NCI-H2107 (cell line): ENCODE results near the gene COMMD9.

ENCODE experiments used
- DNase-seq: peaks from one replicate; lab custom pipeline; 2025; lab: John Stamatoyannopoulos, UW

The COMMD9 gene

DNA sequence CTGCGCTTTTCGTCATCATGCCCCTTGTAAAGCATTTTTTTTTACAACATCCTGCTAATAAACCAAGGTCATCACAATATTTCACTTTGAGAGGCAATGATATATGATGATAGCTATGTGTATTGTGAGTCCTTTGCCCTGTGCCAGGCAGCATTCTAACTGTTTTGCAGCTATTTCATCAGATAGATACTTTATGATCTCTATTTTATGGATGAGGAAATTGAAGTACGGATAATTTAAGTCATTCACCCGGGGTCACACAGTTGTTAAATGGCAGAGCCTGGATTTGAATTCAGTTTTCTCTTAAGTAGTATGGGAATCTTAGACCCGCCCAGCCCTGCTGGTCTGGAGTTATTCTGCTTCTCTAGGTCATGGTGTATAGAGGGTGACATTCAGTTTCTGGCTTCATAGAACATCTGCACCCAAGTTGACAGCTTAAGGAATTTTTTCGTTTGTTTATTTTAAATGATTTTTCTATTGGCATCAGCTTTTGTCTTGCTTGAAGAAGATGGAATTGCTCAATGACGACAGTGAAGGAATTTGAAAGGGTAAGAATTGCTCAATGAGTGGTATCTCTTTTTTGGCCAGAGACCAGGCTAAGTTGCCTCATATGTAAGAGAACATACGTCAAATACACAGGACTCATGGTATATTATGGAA, 7.8 kb upstream of the COMMD9 start:
- no peak for DNase-seq

GRCh38 chr11:36295926-36296325, 6.7 kb upstream of the COMMD9 start, which contains the start of gene PRR5L:
TSS of gene PRR5L (plus strand) at chr11:36296288. CDS start at chr11:36401122, 104,834 bp downstream.
- no peak for DNase-seq

DNA sequence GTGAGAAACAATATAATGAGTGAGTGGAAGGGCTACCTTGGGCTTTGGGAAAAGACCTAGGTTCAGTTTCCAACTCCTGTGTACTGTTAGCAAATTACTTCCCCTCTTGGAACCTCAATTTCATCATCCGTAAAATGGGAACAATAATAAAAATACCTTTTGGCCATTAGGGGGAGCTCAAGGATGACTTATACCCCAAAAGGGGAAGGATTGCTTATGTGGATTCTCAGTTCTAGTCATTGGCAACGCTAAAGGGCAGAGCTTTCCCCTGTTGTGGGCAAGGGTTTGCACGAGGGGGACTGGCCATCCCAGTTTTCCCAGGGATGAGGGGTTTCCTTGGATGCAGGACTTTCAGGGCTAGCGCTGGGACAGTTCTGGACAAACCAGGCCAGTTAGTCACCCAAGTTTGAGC, 3.1 kb upstream of the COMMD9 start:
- DNase-seq: no peak

DNA sequence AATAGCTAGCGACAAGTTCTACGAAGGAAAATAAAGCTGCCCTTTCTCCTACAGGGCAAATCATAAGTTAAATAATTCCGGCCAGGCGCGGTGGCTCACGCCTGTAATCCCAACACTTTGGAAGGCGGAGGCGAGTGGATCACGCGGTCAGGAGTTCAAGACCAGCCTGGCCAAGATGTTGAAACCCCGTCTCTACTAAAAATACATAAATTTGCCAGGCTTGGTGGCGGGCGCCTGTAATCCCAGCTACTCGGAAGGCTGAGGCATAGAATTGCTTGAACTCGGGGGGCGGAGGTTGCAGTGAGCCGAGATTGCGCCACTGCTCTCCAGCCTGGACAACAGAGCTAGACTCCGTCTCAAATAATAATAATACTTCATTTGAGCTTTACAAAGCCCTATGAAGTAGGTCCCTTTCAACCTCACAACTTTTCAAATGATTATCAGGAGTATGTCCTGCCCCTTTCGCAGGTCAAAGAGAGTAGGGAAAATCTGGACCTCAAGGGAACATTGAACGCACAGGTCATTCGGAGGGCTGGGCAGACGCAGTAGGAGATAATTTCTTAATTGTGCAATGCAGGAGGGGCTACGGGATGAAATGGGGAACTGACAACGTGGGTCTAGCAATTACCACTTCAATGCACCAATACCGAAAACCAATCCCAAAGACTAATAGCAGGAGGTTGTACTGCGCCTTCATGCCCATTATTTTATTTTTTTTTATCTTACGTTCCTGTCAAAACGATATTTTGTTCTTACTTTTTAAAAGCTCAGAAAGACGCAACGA, 590 bp downstream of the COMMD9 start:
- DNase-seq: no peak

GRCh38 chr11:36282926-36283325, 6.3 kb downstream of the COMMD9 start:
- DNase-seq: no peak

DNA sequence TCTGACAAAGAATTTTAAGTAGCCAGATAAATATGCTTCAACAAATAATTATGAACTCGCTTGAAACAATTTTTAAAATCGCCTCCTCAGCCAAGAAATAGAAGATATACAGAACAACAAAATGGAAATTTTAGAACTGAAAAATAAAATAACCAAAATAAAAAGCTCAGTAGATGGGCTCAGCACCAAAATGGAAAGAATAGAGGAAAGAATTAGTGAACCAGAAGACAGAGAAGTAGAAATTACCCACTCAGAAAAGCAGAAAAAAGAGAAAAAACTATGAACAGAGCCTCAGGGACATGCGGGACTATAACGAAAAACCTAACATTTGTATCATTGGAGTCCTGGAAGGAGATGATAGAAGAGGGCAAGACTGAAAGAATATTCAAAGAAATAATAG, 7.4 kb downstream of the COMMD9 start:
- no peak for DNase-seq

- no peak for DNase-seq
Measured at GRCh38 chr11:36280531-36280930, 8.7 kb downstream of the COMMD9 start.

DNA sequence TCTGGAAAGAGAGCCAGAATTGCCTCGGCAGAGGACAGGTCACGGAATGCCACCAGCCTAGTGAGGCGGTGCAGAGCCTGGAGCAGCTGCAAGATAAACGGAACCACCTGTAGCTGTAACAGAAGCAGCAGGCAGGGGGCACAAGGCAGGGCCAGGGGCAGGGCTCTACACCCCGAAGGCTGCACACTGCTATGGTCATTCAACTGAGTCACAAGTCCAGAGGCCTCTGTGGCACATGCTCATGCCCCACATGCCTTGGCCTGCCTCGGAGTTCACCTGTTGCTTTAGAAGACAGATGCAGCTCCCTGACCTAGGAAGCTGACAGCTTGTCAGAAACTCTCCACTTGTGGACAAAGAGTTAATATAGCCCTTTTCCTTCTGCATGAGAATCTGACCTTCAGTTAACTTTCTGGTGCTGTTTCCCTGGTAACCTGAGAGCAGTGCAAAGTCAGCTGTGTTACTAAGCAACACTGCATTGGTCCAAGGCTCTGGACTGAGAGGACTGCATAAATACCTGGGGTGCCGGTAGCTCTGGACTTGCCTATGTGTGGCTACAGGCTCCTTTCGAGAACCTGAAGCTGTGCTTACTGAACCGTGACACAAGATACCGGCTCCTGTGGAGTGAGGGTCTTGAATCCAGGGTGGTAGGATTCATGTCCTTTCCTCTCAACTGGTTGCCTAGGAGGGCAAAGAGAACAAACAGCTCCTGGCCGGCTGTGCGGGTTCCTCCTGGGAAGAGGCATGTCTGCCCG, 10.5 kb downstream of the COMMD9 start:
- no peak for DNase-seq

- DNase-seq: no peak
Measured at GRCh38 chr11:36274414-36274813, 14.8 kb downstream of the COMMD9 start.

DNA sequence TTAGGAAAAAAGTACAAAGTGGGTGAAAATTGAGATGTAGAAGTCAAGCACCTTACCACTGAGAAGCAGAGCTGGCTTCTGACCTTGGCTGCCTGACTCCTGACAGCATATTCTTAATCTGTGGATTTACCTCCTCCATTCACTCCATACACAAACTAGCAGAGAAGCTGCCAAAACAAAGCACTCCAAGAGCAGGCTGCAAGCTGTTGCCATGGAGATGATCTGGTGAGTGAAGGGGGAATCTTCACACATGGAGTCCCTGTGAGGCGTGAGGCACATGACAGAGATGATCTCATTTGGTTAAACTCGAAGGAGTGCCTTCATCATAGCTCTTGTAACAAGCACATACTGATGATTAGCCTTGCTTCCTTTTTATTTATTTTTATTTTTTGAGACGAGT, 16.1 kb downstream of the COMMD9 start:
- DNase-seq: no peak

DNA sequence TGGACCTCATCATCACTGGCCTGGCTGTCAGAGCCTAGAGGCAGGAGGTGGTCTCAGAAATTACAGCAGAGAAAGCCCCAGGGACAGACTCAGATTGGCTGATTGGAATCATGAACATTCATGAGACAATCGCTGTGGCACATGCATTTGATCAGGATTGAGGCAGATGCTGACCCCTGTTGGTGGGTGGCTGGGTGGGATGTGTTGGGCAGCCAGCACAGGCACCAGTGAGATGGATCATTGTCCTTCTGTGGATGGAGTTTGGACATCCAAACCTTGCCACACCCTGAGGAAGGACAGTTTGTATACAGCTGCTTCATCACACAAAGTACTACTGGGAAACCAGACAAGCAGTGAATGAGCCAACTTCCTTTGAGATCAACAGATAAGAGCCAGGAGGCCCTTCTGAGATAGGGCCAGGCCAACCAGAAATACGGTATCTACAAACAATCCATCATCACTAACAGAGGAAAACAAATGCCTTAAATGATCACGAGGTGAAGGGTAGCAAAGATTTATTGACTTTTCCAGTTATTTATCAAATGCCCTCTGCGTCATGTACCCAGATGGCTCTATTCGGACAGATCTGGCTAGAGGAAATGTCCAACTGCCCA, 17.3 kb downstream of the COMMD9 start:
- no peak for DNase-seq

DNA sequence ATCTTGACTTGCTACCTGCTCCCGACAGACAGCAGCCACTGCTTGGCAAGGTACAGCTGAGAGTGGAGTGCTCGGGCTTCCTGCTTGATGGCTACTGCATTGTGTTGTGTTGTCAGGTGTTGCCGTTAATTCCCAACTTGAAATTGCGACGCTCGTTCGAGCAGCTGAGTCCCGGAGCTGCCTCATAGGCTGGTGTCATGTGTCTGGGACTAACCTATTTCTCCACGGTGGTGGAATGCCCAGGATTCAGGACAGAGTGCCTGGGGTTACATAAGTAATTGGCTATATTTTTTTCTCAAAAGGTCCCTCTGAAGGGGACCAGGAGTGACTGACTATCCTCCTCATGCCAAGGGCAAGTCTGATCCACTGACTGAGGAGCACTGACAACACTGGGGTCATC, 18.5 kb downstream of the COMMD9 start:
- no peak for DNase-seq

- DNase-seq: no peak
Measured at GRCh38 chr11:36268337-36268985, 20.8 kb downstream of the COMMD9 start.

- no peak for DNase-seq
Measured at GRCh38 chr11:36266767-36267166, 22.5 kb downstream of the COMMD9 start.

DNA sequence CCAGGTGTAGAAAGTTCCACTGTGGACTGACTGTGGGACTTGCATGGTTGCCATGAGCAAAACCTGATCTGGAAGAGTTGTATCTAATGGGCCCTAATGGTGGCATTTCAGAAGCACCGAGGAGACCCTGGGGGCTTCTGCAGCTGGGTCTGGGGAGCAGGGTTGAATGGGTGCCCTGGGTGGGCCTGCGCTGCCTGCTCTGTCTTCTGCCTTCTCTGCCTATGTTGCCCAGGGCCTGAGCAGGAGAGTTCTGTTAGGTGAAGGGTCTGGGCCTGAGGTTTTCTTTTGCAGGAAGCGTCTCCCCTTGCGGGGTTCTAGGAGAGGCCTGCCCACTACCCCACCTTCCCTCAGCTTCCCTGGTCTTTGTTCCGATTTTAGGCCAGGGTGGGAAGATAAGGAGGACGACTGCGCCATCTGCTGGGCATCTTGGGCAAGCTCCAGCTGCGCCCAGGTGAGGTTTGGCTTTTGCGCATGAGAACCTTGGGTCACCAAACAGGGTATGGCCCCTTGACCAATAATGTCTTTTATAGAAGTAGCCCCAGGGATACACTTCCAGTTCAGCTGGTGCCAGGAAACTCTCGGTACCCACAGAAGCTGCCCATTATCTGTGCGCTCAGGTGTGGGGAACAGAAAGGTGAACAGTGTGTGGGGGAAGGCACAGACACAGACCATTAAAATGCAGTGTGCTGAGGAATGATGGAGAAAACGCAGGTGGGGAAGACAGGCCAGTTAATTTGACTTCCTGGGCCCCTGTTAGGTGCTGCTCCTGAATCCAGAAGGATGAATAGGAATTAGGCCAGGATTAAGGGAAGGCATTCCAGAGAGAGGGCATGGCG, 23.2 kb downstream of the COMMD9 start:
- peak; percentile 26 for DNase-seq

- no peak for DNase-seq
Measured at GRCh38 chr11:36264973-36265344, 24.3 kb downstream of the COMMD9 start.

DNA sequence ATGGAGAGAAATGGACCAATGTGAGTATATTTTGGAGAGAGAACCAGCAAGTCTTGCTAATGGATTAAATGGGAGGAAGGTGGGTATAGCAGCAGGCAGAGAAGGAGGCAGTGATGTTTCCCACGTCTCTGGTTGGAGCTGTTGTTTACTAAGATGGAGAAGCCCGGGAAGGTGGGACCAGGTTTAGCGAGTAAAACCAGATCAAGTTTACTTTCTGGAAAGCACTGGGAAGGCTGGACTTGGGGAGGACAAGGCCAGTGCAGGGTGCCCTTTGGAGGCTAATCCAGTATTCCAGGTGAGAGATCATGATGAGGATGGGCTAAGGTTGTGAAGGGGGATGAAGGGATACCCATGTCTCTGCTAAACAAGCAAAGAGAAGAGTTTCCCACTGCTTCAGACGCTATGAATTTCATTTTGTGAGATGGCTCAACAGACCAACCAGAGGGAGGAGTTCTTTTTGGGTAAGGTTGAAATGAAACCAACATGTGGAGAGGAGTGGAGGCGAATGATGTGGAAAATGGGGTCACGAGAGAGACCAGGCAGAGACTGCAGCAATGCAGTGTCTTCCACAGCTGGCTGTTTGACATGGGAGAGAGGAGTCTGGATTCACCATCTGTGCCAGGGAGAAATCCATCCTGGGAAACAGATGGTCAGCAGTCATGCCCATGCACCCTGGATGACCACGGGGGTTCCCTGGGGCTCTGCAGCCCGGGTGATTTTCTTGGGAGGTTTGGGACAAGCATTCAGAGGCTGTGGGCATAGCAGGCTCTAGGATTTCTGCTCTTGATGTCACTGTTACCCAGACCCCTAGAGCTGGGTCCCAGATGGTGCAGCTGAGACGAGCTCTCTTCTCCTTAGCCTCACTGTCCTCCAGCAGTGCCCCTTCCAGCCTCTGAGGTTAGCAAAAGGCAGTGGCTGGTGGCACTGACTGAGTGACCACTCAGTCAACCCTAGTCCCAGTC, 24.9 kb downstream of the COMMD9 start:
- DNase-seq: no peak

DNA sequence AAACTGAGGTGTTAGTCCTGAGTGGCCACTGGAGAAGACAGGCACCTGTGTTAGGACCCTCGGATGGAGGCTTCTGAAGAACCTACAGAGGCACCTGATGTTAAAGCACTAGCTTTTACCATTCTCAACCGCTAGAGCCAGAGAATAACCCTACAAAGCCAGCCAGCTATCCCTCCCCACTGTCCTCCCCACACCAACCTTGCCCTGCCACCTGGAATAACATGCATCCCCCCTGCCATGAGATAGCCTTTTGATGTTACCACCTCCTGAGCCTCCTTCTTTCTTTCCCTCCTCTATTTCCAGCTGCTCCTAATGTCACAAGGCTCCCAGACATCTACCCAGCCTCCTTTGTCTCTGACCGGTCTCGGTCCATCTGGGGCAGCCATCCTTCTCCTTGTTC, 28.1 kb downstream of the COMMD9 start:
- DNase-seq: no peak

GRCh38 chr11:36258730-36259360, 30.4 kb downstream of the COMMD9 start:
- no peak for DNase-seq
